ENCODE results near the gene NOXO1.

The NOXO1 gene

GRCh38 chr16:1947369-1947670 is 33.9 kb downstream of the NOXO1 start:
- POLR2A ChIA-PET: interaction anchor here (4.7 kb wide), 1 partner anchor 17 kb away, joined by 45 read pairs; the partner anchor contains the start of gene RPS2
- CTCF ChIA-PET: no interaction called here

GRCh38 chr16:1946495-1947368 is 34.5 kb downstream of the NOXO1 start:
- no peak for DNase-seq (ENCODE audit: low read depth, low spot score)
- H3K4me3 ChIP-seq (ENCODE audit: low read depth, low read length): no peak overlapping the region
- ChIA-PET POLR2A (interaction anchor here (4.7 kb wide), 1 partner anchor 18 kb away, joined by 45 read pairs; the partner anchor contains the start of gene RPS2), CTCF (interaction anchor here (1.4 to 2.3 kb wide), 2 partner anchors 17 to 18 kb away, joined by 3 to 14 read pairs; partner anchors contain the start of gene RPS2)
- TF ChIP-seq CTCF (IDR thresholded peaks at IDR 0.05; ENCODE audit: insufficient read depth, low read length, missing control alignments): no peak

More at GRCh38 chr16:1947369-1947670, 33.9 kb downstream of the NOXO1 start:
- no peak for DNase-seq (ENCODE audit: low read depth, low spot score)
- H3K4me3 ChIP-seq (ENCODE audit: low read depth, low read length): no peak overlapping the region
- no peak for TF ChIP-seq CTCF (IDR thresholded peaks at IDR 0.05; ENCODE audit: insufficient read depth, low read length, missing control alignments)

GRCh38 chr16:1945559-1946391 is 35.5 kb downstream of the NOXO1 start:
- TF ChIP-seq CTCF (IDR thresholded peaks at IDR 0.05; ENCODE audit: insufficient read depth, low read length, missing control alignments): no peak
- POLR2A ChIA-PET: interaction anchor here (4.7 kb wide), 1 partner anchor 19 kb away, joined by 45 read pairs; the partner anchor contains the start of gene RPS2
- no peak for DNase-seq (ENCODE audit: low read depth, low spot score)
- H3K4me3 ChIP-seq (ENCODE audit: low read depth, low read length): no peak overlapping the region
- CTCF ChIA-PET: interaction anchor here (1.4 to 2.3 kb wide), 2 partner anchors 17 to 19 kb away, joined by 3 to 14 read pairs; partner anchors contain the start of gene RPS2

GRCh38 chr16:1944612-1945199 is 36.6 kb downstream of the NOXO1 start:
- POLR2A ChIA-PET: interaction anchor here (4.7 kb wide), 1 partner anchor 20 kb away, joined by 45 read pairs; the partner anchor contains the start of gene RPS2
- TF ChIP-seq CTCF (IDR thresholded peaks at IDR 0.05; ENCODE audit: insufficient read depth, low read length, missing control alignments): no peak
- no peak overlapping the region for H3K4me3 ChIP-seq (ENCODE audit: low read depth, low read length)
- no peak for DNase-seq (ENCODE audit: low read depth, low spot score)
- CTCF ChIA-PET: interaction anchor here (2.3 to 7.4 kb wide), 2 partner anchors 15 to 16 kb away, joined by 14 to 80 read pairs; no protein-coding TSS in a partner anchor

- no peak for TF ChIP-seq CTCF (IDR thresholded peaks at IDR 0.05; ENCODE audit: insufficient read depth, low read length, missing control alignments)
- peak; percentile 65 for DNase-seq (ENCODE audit: low read depth, low spot score)
- ChIA-PET CTCF (interaction anchor here (0.6 to 7.4 kb wide), 9 partner anchors 9 to 297 kb away, joined by 3 to 80 read pairs (median 3); no protein-coding TSS in a partner anchor), POLR2A (interaction anchor here (1.0 to 4.7 kb wide), 3 partner anchors 14 to 66 kb away, joined by 3 to 45 read pairs (median 3); partner anchors contain the start of gene RPS2)
- H3K4me3 ChIP-seq (ENCODE audit: low read depth, low read length): peak within 1 kb of the TSS; percentile 87
These were observed 38.2 kb downstream of the NOXO1 start, which contains the start of gene MSRB1 for GRCh38 chr16:1942810-1943726. Gene MSRB1 (minus strand): TSS chr16:1943199. CDS start chr16:1943156, 43 bp downstream.

All from AG04449 (cell line).